GM19025 (cell line): ENCODE results near the gene MRNIP.

Experiments
- ATAC-seq: cut with Tn5 transposase; IDR thresholded peaks from one replicate; pipeline ENCODE4 v1.9.1; 2021; ENCODE audit warnings: mild to moderate bottlenecking, low read depth, moderate library complexity; ENCODE audit not compliant: unreplicated experiment

Gene MRNIP

DNA sequence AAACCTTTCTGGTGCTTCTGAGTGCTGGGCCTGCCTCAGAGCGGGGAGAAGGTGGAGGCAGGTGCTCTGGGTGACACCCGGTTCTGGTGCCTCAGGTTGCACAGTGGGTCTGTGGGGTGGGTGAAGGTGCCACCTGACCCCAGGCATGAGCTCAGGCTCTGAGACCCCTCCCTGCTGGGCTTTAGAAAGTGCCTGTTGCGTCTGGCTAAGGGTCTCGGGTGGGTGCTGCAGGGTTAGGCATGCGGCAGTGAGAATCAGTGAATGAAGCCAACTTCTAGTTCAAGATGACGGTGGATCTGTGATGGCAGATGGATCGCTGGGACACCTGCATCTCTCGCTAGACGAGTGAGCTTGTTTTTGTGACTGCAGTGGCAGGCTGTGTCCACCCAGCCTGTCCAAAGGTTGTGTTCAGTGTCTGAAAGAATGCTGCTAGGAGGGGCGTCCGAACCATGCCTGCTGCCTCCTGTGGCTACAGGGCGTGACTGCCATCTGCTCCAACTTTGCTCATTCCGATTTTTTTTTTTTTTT lies 32.9 kb downstream of the MRNIP start:
- ATAC-seq: no peak

GRCh38 chr5:179824745-179825112 lies 33.9 kb downstream of the MRNIP start:
- ATAC-seq: no peak

DNA sequence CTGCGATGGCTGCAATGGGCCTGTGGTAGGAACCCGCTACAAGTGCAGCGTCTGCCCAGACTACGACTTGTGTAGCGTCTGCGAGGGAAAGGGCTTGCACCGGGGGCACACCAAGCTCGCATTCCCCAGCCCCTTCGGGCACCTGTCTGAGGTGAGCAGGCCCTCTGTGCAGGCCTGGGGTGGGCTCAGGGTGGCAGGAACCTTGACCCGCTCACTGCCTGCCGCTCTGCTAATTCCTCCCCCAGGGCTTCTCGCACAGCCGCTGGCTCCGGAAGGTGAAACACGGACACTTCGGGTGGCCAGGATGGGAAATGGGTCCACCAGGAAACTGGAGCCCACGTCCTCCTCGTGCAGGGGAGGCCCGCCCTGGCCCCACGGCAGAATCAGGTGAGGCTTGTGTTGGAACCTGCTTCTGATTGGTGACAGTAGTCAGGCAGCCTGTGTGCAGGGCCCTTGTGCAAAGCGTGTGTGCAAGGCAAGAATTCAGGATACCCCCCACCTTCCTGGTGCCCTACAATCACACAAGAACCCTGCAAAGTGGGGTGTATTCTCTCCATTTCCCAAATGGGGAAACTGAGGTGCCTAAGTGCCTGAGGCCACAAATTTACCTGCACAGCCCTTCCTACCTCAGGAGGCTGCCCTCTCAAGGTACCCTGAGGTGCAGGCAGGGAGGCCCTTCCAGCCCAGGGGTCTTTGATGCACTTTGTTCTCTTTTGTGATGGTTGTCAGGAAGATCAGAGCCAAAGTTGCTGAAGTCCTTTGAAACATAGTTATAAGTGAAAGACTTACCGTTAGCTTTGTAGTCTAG lies 34.5 kb downstream of the MRNIP start:
- no peak for ATAC-seq

- no peak for ATAC-seq
These were observed 36.1 kb downstream of the MRNIP start for GRCh38 chr5:179822444-179822990.

DNA sequence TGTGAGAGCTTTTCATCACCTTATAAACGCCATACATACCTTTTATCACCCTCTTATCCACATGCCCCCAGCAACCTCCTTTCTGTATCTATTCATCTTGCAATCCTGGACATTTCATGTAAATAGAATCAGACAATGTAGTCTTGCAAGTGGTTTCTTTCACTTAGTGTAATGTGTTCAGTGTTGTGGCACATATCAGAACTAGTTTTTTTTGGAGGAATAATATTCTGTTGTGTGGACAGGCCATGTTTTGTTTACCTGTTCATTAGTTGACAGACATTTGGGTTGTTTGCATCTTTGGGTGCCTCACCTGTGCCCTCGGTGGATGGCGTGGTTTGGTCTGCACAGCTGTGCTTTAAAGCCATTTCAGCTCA lies 36.6 kb downstream of the MRNIP start:
- no peak for ATAC-seq

DNA sequence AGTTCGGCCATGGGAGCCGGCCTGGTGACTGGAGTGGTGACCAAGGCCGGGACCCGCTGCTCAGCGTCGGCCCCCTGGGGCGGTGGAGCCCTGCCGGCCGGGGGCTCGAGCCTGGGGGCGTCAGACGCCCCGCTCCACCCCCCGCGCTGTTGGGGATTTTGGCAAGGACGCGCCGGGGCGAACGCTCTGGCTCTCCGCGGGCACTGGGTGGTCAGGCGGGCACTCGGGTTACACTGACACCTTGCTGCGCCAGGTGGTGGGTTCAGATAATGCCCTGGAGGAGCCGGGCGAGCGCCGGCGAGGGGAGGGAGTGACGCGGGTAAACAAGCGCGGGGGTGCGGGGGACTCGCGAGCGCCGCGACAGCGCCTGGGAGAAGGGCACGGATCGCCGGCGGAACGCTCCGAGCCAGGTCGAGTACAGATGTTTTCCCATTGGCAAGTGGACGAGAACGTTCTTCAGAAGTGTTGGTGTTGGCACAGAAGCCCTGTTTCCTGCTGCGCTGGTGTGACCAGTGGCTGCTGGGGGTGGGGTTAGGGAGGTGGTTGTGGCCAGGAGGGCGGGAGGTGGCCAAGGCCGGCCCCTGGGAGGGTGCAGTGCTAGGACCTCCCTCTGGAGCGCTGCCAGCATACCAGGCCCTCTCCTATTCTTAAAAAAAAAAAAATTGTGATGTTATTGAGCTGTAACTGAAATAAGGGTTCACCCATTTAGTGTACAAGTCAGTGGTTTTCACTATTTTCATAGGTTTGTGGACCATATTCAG lies 37.1 kb downstream of the MRNIP start:
- ATAC-seq: peak; percentile 40

- ATAC-seq: peak; percentile 39
These were observed 37.9 kb downstream of the MRNIP start, which contains the start of gene SQSTM1 for GRCh38 chr5:179820483-179821297. TSS of gene SQSTM1 (plus strand) at chr5:179820905. CDS start at chr5:179820937, 32 bp downstream.

DNA sequence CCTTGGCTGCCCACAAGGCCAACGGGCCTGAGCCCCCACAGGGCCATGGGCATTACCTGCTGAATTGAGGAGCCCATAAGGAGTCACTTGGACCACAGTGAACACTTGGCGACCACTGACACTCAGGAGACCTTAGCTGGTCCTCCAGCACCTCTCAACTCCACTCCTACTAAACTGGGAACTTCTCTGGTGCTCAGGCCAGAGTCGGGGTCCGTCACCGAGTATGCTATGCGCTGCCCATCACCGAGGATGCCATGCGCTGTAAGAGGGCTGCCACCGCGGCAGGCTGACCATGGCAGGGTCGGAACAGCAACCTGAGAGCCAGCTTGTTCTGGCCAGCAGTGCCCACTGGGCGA lies 38.5 kb downstream of the MRNIP start:
- ATAC-seq: no peak

- ATAC-seq: no peak
These were observed 39.1 kb downstream of the MRNIP start for GRCh38 chr5:179819296-179820126.

DNA sequence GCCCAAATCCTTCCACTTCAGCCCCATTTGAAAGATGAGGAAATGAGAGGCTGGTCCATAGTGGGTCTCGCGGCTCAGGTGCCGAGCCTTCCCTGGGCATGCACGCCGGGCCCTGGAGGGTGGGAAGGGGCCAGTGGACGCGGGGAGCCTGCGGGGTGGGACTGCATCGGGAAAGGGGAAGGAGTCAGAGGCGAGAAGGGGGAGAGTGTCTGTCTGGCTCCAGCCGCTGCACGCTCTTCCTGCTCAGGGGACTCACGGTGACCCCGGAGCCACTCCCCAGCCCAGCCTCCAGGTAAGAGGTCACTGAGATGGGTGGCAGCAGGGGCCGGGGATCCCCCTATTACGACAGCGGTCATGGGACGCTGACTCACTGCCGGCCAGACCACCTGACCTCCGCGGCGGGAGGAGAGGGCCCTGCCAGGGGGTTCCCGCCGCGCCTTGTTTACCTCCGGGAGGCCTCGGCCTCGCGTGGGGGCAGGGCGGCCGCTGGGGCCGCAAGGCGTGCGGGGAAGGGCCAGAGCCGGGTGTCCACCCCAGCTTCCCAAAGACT lies 39.8 kb downstream of the MRNIP start:
- peak; percentile 57 for ATAC-seq

DNA sequence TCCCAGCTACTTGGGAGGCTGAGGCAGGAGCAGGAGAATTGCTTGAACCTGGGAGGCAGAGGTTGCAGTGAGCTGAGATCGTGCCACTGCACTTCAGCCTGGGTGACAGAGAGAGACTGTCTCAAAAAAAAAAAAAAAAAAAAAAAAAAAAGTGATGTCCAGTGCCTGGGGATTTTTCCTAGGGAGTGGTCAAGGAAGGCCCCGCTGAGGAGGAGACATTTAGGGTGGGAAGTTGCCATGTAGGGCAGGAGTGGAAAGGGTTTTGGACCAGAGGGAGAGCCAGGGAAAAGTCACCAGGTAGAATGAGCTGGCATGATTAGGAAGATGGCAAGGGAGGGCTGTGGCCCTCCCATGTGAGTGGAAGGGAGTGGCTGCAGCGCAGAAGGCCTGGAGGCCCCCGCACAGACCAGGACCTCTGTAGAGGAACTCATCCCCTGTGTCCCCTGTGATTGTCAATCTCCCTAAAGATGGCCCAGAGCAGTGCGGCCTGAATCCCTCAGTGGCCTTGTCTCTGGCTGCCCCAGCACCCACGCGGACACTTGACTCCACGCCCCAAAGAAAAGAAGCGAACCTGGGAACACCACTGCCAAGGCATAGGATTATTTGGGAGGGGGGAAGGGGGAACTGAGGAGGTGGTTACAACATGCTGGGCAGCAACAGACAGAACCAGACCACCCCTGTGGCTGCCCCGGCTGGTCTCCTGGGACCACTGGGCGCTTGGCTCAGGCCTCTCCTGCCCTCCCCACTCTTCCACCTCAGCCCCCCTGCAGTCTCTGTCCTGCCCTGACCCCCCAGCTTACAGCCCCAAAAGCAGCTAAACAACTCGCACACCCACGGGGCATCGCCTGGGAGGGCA lies 40.5 kb downstream of the MRNIP start:
- no peak for ATAC-seq

DNA sequence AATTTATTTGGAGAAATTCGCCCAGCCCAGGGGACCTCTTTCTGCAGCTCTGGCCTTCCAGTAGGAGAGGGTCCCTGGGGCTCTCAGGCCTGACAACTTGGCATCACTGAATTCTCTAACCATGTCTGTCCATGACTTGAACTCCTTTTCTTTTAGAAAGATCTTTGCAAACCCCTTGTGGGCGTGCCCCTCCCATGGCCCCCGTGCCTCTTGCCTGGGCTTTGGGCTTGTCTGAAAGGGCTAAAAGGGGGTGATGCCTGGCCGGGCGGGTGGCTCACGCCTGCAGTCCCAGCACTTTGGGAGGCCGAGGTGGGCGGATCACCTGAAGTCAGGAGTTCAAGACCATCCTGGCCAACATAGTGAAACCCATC lies 41.2 kb downstream of the MRNIP start:
- ATAC-seq: no peak

GRCh38 chr5:179816796-179817469 lies 41.7 kb downstream of the MRNIP start:
- no peak for ATAC-seq

DNA sequence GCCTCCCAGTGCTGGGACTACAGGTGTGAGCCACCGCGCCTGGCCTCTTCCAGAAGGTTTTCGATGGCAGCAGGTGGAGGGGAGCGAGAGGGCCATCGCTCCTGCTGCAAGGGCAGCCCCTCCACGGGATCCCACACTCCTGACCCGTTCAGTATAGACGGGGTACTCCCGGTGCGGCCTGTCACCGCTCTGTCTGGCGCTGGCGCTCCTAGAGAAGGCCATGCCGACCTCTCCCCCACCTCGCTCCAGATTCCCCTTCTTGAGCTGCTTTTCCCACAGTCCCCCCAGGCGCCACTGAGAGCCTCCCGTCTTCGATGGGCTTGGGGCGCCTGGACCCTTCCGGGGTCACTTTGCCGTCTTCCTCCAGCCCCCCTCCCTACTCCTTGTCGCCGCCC lies 42.2 kb downstream of the MRNIP start:
- ATAC-seq: no peak

GRCh38 chr5:179815491-179816249 lies 42.9 kb downstream of the MRNIP start:
- no peak for ATAC-seq

- no peak for ATAC-seq
These were observed 44.5 kb downstream of the MRNIP start for GRCh38 chr5:179814090-179814489.

DNA sequence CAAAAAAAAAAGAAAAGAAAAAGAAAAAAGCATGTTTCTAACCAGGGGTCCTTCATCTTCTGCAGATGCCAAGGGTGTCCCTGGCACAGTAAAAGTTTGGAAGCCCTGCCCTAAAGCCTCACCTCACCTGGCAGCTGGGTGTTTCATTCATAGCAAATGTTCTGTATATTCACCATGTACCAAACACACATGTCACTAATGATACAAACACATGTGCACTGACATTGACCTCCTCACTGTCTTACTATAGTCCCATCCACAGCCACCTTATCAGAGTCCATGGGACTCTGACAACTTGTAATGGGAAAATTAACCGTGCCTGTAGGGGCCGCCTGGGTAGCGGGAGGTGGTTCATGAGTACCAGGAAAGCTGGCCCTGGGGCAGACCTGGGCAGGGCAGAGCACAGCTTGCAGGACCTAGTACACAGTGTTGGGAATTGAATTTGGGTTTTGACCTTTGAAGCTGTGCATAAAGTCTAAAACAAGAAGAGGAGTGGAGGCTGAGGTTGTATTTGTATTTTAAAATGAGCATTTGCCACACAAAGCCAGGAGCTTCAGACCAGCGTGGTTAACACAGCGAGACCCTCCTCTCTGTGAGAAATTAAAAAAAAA lies 45.5 kb downstream of the MRNIP start:
- ATAC-seq: no peak
